PFSK-1 (cell line): Measurements from ENCODE around the gene RAB30.

Experiments used
- FOXP2 ChIP-seq: optimal IDR thresholded peaks from 2 replicates; pipeline ENCODE3; 2011; ENCODE audit warnings: borderline replicate concordance, control low read depth, inconsistent platforms; ENCODE audit not compliant: insufficient read depth; ENCODE audit errors: extremely low read length, extremely low read depth
- POLR2AphosphoS5 ChIP-seq: IDR thresholded peaks from 2 replicates; pipeline ENCODE4 v1.6.1; 2012; ENCODE audit warnings: low read depth, mild to moderate bottlenecking, control low read depth, low read length, moderate library complexity
- TAF1 ChIP-seq: IDR thresholded peaks from 2 replicates; pipeline ENCODE4 v1.6.1; 2012; ENCODE audit warnings: low read length, control low read depth, borderline replicate concordance; ENCODE audit not compliant: insufficient read depth
- TF ChIP-seq, protein P1 (sequence below), 2 experiments: IDR thresholded peaks; 2 replicates each; pipeline versions ENCODE4 v1.6.1 to v1.8.0; 2011 to 2012; ENCODE audit warnings: low read depth in 2 of 2, low read length in 2 of 2, control low read depth in 1 of 2, inconsistent platforms in 1 of 2, mild to moderate bottlenecking in 1 of 2, moderate library complexity in 1 of 2; ENCODE audit not compliant: insufficient read depth in 1 of 2

DNA sequence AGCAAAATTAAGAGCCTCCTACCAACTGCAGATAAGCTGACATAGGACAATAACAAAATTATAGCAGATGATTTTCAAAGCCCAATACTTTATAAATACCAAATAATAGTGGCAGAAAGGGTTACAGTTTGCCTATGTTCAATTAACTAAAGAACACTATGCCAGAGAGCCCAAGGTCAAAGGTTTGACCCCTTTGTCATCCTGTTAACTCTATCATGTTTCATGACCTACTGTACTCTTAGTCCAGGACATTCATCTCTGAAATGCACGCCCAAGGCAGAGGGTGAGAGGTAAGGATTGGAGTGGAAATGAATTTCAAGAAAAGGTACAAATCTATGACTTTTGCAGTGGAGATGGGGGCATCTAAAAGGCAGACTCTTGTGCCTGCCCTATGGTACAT lies 99.6 kb downstream of the RAB30 start:
- TF ChIP-seq TAF1 = no peak
- TF ChIP-seq POLR2AphosphoS5 = no peak
- TF ChIP-seq, protein P1, sequence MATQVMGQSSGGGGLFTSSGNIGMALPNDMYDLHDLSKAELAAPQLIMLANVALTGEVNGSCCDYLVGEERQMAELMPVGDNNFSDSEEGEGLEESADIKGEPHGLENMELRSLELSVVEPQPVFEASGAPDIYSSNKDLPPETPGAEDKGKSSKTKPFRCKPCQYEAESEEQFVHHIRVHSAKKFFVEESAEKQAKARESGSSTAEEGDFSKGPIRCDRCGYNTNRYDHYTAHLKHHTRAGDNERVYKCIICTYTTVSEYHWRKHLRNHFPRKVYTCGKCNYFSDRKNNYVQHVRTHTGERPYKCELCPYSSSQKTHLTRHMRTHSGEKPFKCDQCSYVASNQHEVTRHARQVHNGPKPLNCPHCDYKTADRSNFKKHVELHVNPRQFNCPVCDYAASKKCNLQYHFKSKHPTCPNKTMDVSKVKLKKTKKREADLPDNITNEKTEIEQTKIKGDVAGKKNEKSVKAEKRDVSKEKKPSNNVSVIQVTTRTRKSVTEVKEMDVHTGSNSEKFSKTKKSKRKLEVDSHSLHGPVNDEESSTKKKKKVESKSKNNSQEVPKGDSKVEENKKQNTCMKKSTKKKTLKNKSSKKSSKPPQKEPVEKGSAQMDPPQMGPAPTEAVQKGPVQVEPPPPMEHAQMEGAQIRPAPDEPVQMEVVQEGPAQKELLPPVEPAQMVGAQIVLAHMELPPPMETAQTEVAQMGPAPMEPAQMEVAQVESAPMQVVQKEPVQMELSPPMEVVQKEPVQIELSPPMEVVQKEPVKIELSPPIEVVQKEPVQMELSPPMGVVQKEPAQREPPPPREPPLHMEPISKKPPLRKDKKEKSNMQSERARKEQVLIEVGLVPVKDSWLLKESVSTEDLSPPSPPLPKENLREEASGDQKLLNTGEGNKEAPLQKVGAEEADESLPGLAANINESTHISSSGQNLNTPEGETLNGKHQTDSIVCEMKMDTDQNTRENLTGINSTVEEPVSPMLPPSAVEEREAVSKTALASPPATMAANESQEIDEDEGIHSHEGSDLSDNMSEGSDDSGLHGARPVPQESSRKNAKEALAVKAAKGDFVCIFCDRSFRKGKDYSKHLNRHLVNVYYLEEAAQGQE (IDR thresholded peaks at IDR 0.05; ENCODE audit: insufficient read depth in 1 of 2, low read depth in 2 of 2, low read length in 2 of 2) = no peak
- TF ChIP-seq FOXP2 = no peak
